ENCODE results near the gene DAZAP1.

The DAZAP1 gene

DNA sequence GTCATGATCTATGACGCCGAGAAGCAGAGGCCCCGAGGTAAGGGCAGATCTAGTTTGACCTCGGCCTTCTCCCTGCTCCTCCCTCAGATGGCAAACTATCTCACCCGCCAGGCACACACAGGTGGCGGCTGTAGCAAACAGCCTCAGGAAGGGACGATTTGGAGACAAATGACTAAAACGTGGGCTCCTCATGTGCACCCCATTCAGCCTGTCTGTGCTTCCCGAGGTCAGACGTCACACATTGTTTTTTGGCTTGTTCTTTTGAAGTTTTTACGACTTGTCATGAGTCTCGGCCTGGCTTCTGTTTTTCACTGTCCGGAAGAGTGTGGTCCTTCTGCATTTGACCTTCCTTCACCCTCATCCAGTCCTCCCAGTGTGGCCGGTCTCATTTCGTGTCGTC, 15.0 kb downstream of the DAZAP1 start:
- FAIRE-seq (no peak), DNase-seq (ENCODE audit: extremely low spot score, insufficient read length, low read depth) (no peak)

- DNase-seq (ENCODE audit: extremely low spot score, insufficient read length, low read depth) (no peak), FAIRE-seq (no peak)
Measured at GRCh38 chr19:1422943-1423342, 15.6 kb downstream of the DAZAP1 start.

DNA sequence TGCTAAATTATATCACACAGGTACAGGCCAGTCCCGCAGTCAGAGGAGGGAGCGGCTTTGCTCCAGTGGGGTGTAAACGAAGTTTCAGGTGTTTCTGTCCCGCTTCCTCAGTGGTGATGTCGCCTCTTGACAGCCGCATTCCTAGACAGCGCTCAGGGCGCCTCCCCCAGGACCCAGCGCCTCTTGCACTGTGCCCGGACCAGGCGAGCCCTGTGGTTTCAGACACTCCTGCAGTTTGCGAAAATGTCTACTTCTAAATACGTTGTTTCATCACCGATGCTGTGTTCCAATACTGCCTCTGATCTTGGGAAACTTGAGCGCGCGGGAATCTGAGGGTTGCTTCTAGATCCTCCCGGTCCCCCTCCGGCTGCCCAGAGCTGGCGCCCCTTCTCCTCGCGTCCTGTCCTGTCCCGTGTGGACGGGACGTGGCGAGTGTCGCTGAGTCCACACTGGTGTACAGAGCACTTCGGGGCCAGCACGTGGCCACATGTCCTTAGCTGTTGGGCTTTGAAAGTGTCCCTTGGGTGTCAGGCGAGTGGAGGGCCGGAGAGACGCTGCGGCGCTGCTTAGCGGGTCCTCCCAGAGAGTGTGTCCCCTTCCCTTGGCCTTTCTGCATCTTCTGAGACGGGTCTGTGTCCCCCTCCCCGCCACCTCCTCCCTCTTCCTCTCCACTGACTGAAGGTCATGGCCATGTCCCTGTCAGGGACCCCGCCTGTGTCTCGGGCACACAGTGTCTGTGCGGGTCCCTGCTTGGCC, 16.2 kb downstream of the DAZAP1 start:
- no peak for FAIRE-seq
- DNase-seq (ENCODE audit: extremely low spot score, insufficient read length, low read depth): no peak

GRCh38 chr19:1424192-1424955, 17.0 kb downstream of the DAZAP1 start:
- DNase-seq (ENCODE audit: extremely low spot score, insufficient read length, low read depth): no peak
- FAIRE-seq: no peak

GRCh38 chr19:1425102-1425837, 17.9 kb downstream of the DAZAP1 start:
- no peak for FAIRE-seq
- DNase-seq (ENCODE audit: extremely low spot score, insufficient read length, low read depth): no peak

DNA sequence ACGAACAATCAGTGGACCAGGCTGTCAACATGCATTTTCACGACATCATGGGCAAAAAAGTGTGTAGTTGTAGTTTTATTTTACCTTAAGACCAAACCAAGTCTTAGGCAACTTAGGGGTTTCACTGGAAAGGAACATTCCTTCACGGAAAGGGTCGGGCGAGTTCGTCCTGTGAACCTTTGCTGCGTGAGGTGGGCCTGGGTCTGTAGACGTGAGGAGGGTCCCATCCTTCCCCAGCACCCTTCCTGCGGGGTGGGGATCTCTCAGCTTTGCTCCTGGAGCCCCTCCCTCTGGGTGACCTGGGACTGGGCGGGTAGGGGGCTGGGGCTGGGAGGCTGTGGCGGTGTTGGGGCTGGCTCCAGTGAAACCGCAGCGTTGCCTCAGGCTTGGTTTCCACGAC, 18.5 kb downstream of the DAZAP1 start:
- DNase-seq (ENCODE audit: extremely low spot score, insufficient read length, low read depth) (no peak), FAIRE-seq (no peak)

GRCh38 chr19:1426736-1427135, 19.4 kb downstream of the DAZAP1 start:
- FAIRE-seq (no peak), DNase-seq (ENCODE audit: extremely low spot score, insufficient read length, low read depth) (no peak)

- FAIRE-seq (no peak), DNase-seq (ENCODE audit: extremely low spot score, insufficient read length, low read depth) (no peak)
Measured at GRCh38 chr19:1427221-1427920, 20.0 kb downstream of the DAZAP1 start.

DNA sequence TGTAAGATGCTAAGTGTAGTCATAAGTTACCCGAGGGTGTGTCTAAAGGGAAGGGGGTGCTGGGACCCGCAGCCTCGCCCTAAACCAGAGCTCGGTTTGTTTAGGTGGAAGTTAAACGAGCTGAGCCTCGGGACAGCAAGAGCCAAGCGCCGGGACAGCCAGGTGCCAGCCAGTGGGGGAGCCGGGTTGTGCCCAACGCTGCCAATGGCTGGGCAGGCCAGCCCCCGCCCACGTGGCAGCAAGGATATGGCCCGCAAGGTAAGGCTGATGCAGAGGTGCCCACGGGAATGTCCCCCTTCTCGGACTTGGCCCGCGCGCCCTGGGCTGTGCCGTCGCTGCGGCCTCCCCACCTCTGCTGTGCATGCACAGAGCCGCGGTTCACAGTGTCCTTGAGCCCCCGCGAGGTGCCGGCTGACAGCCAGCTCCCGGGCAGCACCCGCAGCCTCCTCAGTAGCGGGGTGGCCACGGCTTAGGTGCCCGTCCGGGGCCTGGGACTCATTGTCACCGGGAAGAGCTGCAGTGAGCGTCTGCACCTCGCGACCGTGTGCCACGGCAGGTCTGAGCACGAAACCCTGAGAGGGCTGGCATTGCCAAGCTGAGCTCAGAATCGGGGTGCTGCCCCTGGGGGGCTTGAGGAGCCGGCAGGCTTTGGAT, 21.5 kb downstream of the DAZAP1 start:
- no peak for FAIRE-seq
- no peak for DNase-seq (ENCODE audit: extremely low spot score, insufficient read length, low read depth)

GRCh38 chr19:1429750-1430149, 22.4 kb downstream of the DAZAP1 start:
- DNase-seq (ENCODE audit: extremely low spot score, insufficient read length, low read depth): no peak
- no peak for FAIRE-seq

DNA sequence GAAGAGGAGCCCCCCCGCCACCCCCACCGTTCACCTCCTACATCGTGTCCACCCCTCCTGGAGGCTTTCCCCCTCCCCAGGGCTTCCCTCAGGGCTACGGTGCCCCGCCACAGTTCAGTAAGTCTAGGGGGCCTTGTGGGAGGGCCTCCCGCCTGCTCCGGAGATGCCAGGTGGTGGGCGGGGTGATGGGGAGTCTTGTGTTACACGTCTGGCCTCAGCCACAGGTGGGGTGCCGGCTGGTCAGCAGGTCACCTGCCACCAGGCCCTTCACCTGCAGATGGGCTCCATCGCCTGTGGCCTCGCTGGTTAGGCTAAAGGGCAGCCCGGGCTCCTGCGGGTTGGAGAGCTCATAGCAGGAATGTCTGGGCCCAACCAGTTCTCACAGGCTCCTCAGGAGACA, 22.9 kb downstream of the DAZAP1 start:
- no peak for DNase-seq (ENCODE audit: extremely low spot score, insufficient read length, low read depth)
- no peak for FAIRE-seq

DNA sequence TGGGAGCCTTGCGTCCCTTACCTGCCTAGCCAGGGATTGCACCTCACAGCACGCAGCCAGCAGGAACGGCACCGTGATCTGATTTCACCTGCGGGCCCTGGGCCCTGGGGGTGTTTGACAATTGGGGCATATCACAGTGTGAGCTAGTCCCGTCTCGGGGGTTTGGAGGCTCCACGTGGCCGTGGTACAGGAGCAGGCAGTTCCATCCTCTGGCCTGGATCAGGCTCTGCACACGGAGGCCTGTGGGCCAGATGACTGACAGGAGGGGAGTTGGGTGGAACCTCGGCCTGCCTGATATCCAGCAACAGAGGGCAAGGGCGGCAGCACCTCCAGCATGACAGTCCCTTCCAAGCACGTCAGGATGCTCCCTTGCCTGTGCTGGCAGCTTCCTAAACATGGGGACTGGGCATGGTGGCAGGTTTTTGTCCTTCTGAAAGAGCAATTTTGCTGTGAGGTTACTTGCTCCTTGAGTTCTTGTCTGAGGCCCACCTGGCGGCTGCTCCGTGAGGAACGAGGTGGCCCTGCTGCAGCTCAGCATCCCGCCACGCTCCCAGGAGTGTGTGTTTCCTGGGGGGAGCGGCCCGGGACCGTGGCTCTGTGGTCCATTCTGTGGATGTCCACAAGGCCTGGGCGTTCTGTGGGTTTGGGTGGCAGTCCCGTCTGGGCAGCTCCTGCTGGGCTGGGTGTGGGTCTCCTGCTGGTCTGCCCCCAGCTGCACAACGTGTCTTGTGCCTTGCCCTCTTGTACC, 24.5 kb downstream of the DAZAP1 start:
- no peak for FAIRE-seq
- DNase-seq (ENCODE audit: extremely low spot score, insufficient read length, low read depth): no peak

GRCh38 chr19:1432507-1432887, 25.1 kb downstream of the DAZAP1 start:
- FAIRE-seq (no peak), DNase-seq (ENCODE audit: extremely low spot score, insufficient read length, low read depth) (no peak)

GRCh38 chr19:1433119-1434039, 26.0 kb downstream of the DAZAP1 start:
- no peak for FAIRE-seq
- DNase-seq (ENCODE audit: extremely low spot score, insufficient read length, low read depth): no peak

DNA sequence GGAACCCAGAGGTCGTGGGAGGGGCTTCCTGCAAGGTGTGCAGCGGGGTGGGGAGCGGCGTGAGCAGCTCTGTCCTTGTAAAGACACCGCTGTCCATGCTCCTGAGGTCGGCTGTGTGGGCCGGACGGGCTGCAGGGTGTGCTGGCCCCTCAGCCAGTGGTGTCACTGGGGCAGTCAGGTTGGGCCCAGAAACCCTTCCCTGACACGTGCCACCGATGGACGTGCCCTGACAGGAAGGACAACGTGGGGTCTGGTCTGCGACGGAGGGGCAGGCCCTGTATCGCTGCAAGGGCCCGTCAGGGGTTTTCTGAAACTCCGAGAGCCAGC, 26.6 kb downstream of the DAZAP1 start:
- no peak for FAIRE-seq

DNA sequence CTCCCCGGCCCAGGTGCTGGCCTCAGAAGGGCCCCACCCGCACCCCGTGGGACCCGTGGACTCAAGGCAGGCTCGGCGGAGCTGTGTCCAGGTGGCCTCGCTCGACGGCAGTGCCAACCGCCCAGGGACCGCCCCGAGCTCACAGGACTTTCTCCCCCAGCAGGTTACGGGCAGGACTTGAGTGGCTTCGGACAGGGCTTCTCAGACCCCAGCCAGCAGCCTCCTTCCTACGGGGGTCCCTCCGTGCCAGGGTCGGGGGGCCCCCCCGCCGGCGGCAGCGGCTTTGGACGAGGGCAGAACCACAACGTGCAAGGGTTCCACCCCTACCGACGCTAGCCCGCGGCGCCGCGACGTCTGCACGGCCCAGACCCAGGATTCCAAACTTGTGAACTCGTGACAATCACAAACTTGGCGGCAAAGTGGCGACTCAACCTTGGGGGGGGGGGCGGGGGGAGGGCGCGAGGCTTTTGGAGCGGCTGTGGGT, 27.2 kb downstream of the DAZAP1 start:
- no peak for FAIRE-seq
- DNase-seq (ENCODE audit: extremely low spot score, insufficient read length, low read depth): no peak

More for the DNA sequence above, 26.6 kb downstream of the DAZAP1 start:
- DNase-seq (ENCODE audit: extremely low spot score, insufficient read length, low read depth): no peak

DNA sequence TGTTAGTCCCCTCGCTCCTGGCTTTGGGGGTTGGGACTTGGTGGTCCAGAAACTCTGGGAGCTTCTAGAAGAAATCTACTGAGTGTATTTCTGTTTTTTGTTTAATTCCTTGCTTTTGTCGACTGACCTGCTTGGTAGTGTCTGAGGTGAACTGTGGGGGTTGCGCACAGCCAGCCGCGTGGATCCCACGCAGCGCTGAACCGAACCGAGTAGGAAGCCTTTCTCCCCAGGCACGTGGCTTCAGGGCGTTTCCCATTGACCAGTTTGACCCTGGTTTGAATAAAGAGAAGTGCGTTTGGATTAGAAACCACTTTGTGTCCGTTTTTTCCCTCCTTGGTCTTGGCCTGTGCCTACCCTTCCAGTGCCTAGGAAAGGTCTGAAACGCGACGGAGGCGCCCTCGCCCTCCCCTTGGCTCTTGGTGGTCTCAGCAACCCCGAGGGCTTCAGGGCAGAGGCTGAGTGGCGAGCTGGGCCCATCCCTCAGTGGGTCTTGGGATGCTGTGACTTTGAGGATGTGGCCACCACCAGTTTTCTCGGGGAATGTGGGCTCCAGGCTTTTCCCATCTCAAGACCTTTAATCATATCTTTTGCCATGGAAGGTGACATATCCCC, 28.1 kb downstream of the DAZAP1 start:
- FAIRE-seq (no peak), DNase-seq (ENCODE audit: extremely low spot score, insufficient read length, low read depth) (no peak)

GRCh38 chr19:1437609-1438008, 30.2 kb downstream of the DAZAP1 start:
- DNase-seq (ENCODE audit: extremely low spot score, insufficient read length, low read depth): no peak
- no peak for FAIRE-seq
